Measurements from ENCODE around the gene MOGAT3.

DNA sequence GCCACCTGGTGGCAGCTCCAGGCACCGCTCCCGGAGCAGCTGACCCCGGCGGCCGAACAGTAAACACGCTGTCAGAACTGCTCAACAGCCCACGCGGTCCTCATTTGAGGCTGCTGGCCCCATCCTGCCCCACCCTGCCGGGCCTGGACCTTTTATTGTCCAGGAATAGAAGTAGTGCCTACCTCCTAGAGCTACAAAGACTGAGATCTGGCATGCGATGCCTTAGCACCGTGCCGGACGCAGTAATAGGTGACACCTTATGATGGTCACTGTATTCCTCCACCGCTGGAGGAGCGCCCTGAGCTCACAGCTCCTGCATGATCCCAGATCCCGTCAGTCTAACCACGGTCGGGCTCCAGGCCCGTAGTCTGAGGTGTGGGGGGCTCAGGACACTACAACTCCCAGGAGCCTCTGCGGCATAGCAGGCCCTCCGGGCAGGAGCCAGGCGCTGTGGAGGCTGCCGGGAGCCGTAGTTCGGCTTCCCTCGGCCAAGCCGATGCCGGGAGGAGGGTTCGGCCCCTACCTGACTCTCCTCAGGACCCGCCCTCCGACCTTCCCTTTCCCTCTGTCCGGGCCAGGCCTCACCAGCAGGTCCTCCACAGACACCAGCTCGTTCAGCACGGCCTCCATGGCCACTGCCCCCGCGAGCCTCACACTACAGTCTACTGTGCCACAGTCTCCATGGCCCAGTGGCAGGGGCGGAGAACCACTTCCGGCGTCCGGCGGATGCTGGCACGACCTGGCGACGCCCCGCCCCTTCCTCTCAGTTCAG lies 43.7 kb upstream of the MOGAT3 start, which contains the start of gene FIS1:
- TF ChIP-seq CTCF (IDR thresholded peaks at IDR 0.05), result peak; percentile 92 to 96 (median 95)
- no peak for TF ChIP-seq EP300 (IDR thresholded peaks at IDR 0.05)
- TF ChIP-seq POLR2A (IDR thresholded peaks at IDR 0.05), result peak in 3 of 4 donors; percentile 72 to 90 (median 87)
- TF ChIP-seq POLR2AphosphoS5 (IDR thresholded peaks at IDR 0.05), result peak; percentile 91 to 96
